Cortex of kidney (tissue), 1 donor: Measurements from ENCODE around the gene OARD1.
"Not testable (repeated sequence)": the region's sequence is repeated elsewhere in the genome, so short reads cannot be mapped to it uniquely, and the experiment has no call there.

Experiments
- DNase-seq: peaks from one replicate; lab custom pipeline; 2025; lab: John Stamatoyannopoulos, UW

Gene OARD1

DNA sequence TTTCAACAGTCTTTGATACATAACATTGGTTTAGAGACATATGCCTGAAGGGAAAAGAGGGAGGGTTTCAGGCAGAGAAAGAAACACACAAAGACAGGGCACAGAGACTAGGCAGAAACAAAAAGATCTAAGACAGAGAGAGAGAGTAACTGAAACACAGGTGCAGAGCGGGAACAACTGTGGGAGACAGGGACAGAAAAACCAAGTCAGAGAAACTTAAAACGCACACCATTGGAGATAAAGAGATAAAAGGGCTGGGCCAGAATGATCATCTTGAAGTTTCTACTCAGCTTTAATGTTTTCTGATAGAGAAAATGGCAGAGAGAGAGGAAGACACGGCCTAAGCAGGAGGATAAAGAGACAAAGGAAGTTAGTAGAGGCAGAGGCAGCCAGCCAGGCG lies 44.9 kb downstream of the OARD1 start:
- DNase-seq, result no peak

DNA sequence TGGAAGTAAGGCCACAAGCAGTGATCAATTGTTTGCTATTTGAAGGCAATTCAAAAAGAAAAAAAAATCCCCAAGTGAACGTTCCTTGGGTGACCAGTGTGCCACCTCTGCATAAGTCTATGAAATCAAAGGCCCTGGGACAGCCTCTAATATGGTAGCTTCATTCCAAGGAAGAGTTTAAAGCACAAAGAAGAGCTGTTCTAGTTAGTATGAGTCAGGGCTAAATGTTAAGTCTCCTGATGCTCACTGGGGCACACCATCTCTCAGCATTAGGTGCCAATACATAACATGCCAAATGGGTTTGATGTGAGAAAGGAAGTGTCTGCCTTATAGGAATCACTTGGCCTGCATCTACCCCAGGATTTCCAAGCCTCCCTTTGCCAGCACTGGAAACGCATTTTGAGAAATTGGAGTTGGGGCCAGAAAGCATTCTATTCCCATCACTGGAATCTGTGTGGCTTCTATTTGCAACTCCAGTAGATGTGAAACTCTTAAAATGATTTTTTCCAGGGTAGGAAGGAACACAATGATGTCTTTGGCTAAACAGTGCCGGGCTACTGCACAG lies 46.1 kb downstream of the OARD1 start:
- DNase-seq, result no peak

DNA sequence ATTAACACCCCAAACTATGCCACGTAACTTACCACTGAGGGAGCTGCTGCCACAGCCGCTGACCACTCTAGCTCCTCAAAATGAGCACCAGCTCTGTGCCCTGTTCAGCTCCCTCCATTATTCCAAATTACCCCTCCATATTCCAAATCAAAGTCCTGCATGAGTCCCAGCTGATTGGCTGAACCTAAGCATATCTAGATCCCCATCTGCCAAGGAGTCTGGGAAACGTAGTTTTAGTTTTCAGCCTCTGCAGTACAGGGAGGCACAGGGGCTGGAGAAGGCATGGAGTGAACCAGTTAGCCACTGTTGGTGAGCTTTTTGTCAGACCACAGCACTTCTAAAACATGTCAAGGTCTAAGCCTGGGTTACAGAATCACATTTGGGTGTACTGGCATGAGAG lies 49.0 kb downstream of the OARD1 start:
- no peak for DNase-seq

DNA sequence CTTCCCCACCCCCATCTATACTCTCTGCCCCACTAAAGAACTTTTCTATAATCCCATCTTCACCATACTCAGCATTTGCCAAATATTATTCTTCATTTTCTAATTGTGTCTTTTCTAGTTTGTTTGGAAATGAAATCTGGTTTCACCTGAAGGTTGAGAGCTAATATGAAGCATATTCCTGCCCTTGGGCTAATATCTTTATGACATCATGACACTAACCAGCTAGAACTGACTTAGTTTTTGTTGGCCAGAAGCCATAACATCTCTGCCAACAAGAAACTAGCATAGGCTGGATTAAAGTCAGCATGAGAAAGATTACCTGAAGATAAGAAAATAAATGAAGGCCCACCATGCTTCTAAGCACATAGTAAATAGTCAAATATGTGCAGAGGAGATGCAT lies 49.9 kb downstream of the OARD1 start:
- no peak for DNase-seq

DNA sequence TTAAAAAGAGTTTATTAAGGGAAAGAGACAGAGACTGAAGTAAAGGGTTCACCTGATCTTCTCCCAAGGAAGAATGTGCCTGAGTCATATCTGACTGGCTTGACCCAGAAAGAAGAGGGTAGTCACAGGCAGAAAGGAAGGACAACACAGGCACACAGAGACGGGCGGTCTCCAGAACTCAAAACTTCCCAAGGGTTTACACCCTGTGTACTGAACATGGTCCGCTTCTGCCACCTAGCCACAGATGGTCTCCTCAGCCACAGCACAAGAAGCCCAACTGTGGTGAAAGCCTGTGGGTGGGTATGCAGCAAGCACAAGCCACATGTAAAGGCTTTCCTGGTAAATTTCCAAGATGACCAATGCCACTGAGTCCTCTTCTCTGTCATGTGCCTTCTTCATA lies 50.3 kb downstream of the OARD1 start:
- no peak for DNase-seq

DNA sequence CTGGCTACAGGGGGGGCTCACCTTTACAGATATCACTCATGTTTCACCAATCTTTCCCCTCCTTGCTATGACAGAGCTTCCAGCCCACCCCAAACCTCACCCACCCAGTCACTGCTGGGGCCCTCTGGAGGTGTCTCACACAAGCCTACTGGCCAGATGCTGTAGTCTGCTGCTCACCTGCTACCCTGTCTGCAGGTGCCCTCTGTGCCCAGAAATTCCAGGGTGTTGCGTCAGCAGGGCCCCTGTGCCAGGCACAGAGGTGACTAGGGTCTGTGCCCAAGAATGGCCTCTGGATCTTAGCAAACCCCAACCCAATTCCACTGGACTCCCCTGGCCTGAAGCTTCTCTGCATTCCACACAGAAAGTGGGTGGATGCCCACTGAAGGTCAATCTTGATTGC lies 54.5 kb downstream of the OARD1 start:
- DNase-seq, result no peak

DNA sequence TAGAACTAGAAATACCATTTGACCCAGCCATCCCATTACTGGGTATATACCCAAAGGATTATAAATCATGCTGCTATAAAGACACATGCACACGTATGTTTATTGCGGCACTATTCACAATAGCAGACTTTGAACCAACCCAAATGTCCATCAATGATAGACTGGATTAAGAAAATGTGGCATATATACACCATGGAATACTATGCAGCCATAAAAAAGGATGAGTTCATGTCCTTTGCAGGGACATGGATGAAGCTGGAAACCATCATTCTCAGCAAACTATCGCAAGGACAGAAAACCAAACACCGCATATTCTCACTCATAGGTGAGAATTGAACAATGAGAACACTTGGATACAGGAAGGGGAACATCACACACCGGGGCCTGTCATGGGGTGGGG lies 56.3 kb downstream of the OARD1 start:
- DNase-seq, result not testable (repeated sequence)

DNA sequence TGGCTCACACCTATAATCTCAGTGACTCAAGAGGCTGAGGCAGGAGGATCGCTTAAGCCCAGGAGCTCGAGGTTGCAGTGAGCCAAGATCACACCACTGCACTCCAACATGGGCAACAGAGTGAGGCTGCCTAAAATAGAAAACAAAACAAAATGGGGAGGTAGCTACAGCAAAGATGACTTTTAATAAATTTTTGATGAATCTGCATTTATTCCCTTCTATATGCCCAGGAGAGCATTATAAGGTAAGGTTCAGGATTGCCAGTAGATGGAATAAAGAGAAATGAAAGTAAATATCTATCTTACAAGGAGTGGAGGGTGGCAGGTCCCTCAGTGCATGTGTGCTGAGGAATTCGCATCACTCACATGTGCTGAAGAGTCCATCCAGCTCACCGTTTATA lies 57.4 kb downstream of the OARD1 start:
- DNase-seq, result no peak
